Endothelial cell of umbilical vein (primary cell): ENCODE results near the gene ARHGEF26. TPM values are rescaled to one million over a fixed set of nuclear protein-coding genes. Genes with fewer than 3 reads are reported as not detected.

Experiments
- BruUV-seq: library from RNA; stranded (reverse); fragments of 400-500 nt; replicated peaks from 2 replicates; lab custom pipeline; 2021; lab: Mats Ljungman, UMichigan
- CTCF ChIA-PET: fragments of 300-600, 350-600 bp; sonication (Branson Sonifier 250); formaldehyde crosslinking; loops from one replicate; lab custom pipeline; 2021; ENCODE audit warnings: antibody characterized with exemption, inconsistent platforms; lab: Charles Lee
- POLR2A ChIA-PET: fragments of 300-600, 350-600 bp; sonication (Branson Sonifier 250); formaldehyde crosslinking; loops from one replicate; lab custom pipeline; 2021; ENCODE audit warnings: antibody characterized with exemption, inconsistent platforms; lab: Charles Lee
- DNase-seq: peaks from one replicate; pipeline ENCODE4 v3.0.0-alpha.2; 2011; ENCODE audit warnings: low read depth, low spot score
- FAIRE-seq: peaks from 2 replicates; lab custom pipeline; 2011; peaks lifted over from hg19 to GRCh38; lab: Jason Lieb, UNC
- H2AFZ ChIP-seq: 2 replicates; pipeline ENCODE4 v1.6.0; 2012; ENCODE audit warnings: low read depth, low read length, control low read depth, inconsistent platforms
- H3K27ac ChIP-seq: 2 replicates; pipeline ENCODE4 v1.5.1; 2011; ENCODE audit warnings: low read depth, mild to moderate bottlenecking, control low read depth, low read length, moderate library complexity; ENCODE audit not compliant: insufficient read depth
- H3K27me3 ChIP-seq, 2 experiments: 2 replicates each; pipeline versions ENCODE4 v1.6.0 to v1.6.1; 2011; ENCODE audit warnings: low read length in 2 of 2, mixed read lengths in 1 of 2; ENCODE audit not compliant: control insufficient read depth in 2 of 2, insufficient read depth in 2 of 2
- H3K36me3 ChIP-seq, 2 experiments: 2 replicates in 1 of 2; 3 replicates in 1 of 2; pipeline ENCODE4 v1.5.1; 2011; ENCODE audit warnings: low read length in 2 of 2, mild to moderate bottlenecking in 1 of 2, moderate library complexity in 1 of 2; ENCODE audit not compliant: control insufficient read depth in 2 of 2, insufficient read depth in 2 of 2; ENCODE audit errors: extremely low read depth in 1 of 2
- H3K4me1 ChIP-seq: 3 replicates; pipeline ENCODE4 v1.5.1; 2011; ENCODE audit warnings: mild to moderate bottlenecking, low read length; ENCODE audit not compliant: control insufficient read depth, insufficient read depth; ENCODE audit errors: extremely low read depth
- H3K4me2 ChIP-seq: 2 replicates; pipeline ENCODE4 v1.6.1; 2011; ENCODE audit warnings: low read length, control low read depth, mixed read lengths; ENCODE audit not compliant: insufficient read depth
- H3K4me3 ChIP-seq, 3 experiments: fragments of 200-600 bp in 1 of 3; sonication (generic), shearing (Covaris generic) in 1 of 3; replicated peaks in 1 of 3; 2 replicates each; pipeline ENCODE4 v1.5.1; 2011 to 2016; ENCODE audit warnings: control low read depth in 3 of 3, low read length in 3 of 3, mild to moderate bottlenecking in 2 of 3, inconsistent platforms in 1 of 3, low read depth in 1 of 3, moderate library complexity in 1 of 3; ENCODE audit not compliant: insufficient read depth in 1 of 3
- H3K79me2 ChIP-seq: 2 replicates; pipeline ENCODE4 v1.6.0; 2012; ENCODE audit warnings: low read length, inconsistent platforms; ENCODE audit not compliant: control insufficient read depth, insufficient read depth
- H3K9ac ChIP-seq: replicated peaks from 2 replicates; pipeline ENCODE3; 2011; ENCODE audit warnings: low read length, control low read depth; ENCODE audit not compliant: insufficient read depth; ENCODE audit errors: extremely low read depth
- H3K9me1 ChIP-seq: replicated peaks from 3 replicates; pipeline ENCODE4 v1.6.0; 2011; ENCODE audit warnings: mild to moderate bottlenecking, low read length; ENCODE audit not compliant: control insufficient read depth, insufficient read depth; ENCODE audit errors: extremely low read depth
- H3K9me3 ChIP-seq: replicated peaks from 2 replicates; pipeline ENCODE4 v1.5.1; 2012; ENCODE audit warnings: low read length, inconsistent platforms; ENCODE audit not compliant: control insufficient read depth, insufficient read depth
- H4K20me1 ChIP-seq: replicated peaks from 2 replicates; pipeline ENCODE3; 2011; ENCODE audit warnings: mild to moderate bottlenecking, low read length; ENCODE audit not compliant: control insufficient read depth, insufficient read depth; ENCODE audit errors: extremely low read depth
- EZH2 ChIP-seq: IDR thresholded peaks from 2 replicates; pipeline ENCODE4 v1.6.1; 2012; ENCODE audit warnings: borderline replicate concordance, low read depth, mild to moderate bottlenecking, moderate library complexity, low read length, inconsistent platforms; ENCODE audit not compliant: severe bottlenecking
- FOS ChIP-seq: IDR thresholded peaks from 2 replicates; pipeline ENCODE4 v1.6.1; 2011; ENCODE audit warnings: mild to moderate bottlenecking, low read length, moderate library complexity, borderline replicate concordance; ENCODE audit not compliant: insufficient read depth
- GATA2 ChIP-seq: IDR thresholded peaks from 2 replicates; pipeline ENCODE4 v1.7.0; 2011; ENCODE audit warnings: low read depth, mild to moderate bottlenecking, moderate library complexity, mixed read lengths, low read length; ENCODE audit not compliant: insufficient read length, insufficient read depth
- JUN ChIP-seq: IDR thresholded peaks from 2 replicates; pipeline ENCODE4 v1.6.1; 2011; ENCODE audit warnings: borderline replicate concordance, low read depth; ENCODE audit not compliant: insufficient read length, insufficient read depth
- MYC ChIP-seq: IDR thresholded peaks from one replicate; pipeline ENCODE4 v1.6.1; 2011; ENCODE audit warnings: mild to moderate bottlenecking, low read depth, low read length
- POLR2A ChIP-seq: IDR thresholded peaks from 2 replicates; pipeline ENCODE4 v1.6.1; 2012; ENCODE audit warnings: low read depth, mild to moderate bottlenecking, control low read depth, low read length
- POLR2AphosphoS5 ChIP-seq: IDR thresholded peaks from 2 replicates; pipeline ENCODE4 v1.6.1; 2012; ENCODE audit warnings: low read depth, mild to moderate bottlenecking, control low read depth, low read length, moderate library complexity; ENCODE audit not compliant: insufficient read depth
- dilution Hi-C: fragments of 300-500 bp; cut with MboI; formaldehyde crosslinking; loops from one replicate; pipeline ENCODE4 v1.15.0; 2019; ENCODE audit warnings: low sequenced_read_pairs; ENCODE audit not compliant: extremely low pct_ligation_motif_present
- intact Hi-C: fragments of 100-400 bp; cut with micrococcal nuclease; formaldehyde crosslinking; loops from one replicate; pipeline ENCODE4 v1.10.0; 2022
- polyA plus RNA-seq, 4 experiments: library from polyadenylated mRNA; depleted of rRNA in 3 of 4; stranded (reverse) in 3 of 4; unstranded in 1 of 4; fragments of >200 nt; gene quantifications; 2 replicates each; pipeline versions ENCODE4 v1.2.1 to v1.2.3, GENCODE V29; 2011 to 2012; ENCODE audit warnings: missing spikeins in 1 of 4
- total RNA-seq: library from RNA; stranded (reverse); gene quantifications from 2 replicates; pipeline ENCODE4 v1.2.3, GENCODE V29; 2021
- TF ChIP-seq, protein P1 (sequence below): IDR thresholded peaks from 2 replicates; pipeline ENCODE4 v1.6.1; 2011; ENCODE audit not compliant: insufficient read depth, insufficient read length
- TF ChIP-seq, protein P2 (sequence below), 2 donors: IDR thresholded peaks; 1 replicate in 1 of 2; 2 replicates in 1 of 2; pipeline ENCODE4 v1.5.1; 2011; ENCODE audit warnings: low read length in 2 of 2, mild to moderate bottlenecking in 2 of 2, moderate library complexity in 2 of 2, control low read depth in 1 of 2, inconsistent platforms in 1 of 2, low read depth in 1 of 2; ENCODE audit not compliant: insufficient read depth in 1 of 2; ENCODE audit errors: extremely low read depth in 1 of 2

Gene ARHGEF26
- total and polyA plus RNA-seq, 2 donors (not counting 3 experiments of a cell fraction or from before 2014, with no cell fraction given), result 0.57 to 2.9 TPM

DNA sequence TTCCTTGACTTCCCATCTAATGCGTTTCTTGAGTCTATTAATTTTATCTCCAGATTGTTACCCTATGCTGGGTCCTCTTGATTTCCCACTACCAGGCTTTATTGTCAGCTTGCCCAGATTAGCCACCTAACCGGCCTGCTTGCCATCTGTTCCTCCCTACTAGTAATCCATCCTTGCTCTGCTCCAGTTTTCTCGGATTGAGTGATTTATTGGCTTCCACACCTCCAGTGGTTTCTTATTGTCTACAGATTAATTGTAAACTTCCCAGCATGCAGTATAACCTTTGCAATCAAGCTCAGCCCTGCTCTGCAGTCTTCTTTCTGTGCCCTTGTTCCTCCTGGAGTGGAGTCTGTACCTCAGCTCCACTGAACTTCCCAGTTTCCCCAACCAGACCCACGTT, 63.4 kb downstream of the ARHGEF26 start:
- no peak overlapping the region for H3K9ac ChIP-seq
- no peak overlapping the region for H3K4me2 ChIP-seq
- ChIA-PET POLR2A (no interaction called here), CTCF (interaction anchor here (0.9 kb wide), 1 partner anchor 9 kb away, joined by 4 read pairs; no protein-coding TSS in a partner anchor)
- DNase-seq (no peak), FAIRE-seq (no peak)
- intact Hi-C loops (no loop called here), dilution Hi-C loops (no loop called here)
- H3K27me3 ChIP-seq, result no peaks in the 10 kb centered on the region
- TF ChIP-seq JUN, result no peak
- no peak for TF ChIP-seq POLR2AphosphoS5
- TF ChIP-seq, protein P1, sequence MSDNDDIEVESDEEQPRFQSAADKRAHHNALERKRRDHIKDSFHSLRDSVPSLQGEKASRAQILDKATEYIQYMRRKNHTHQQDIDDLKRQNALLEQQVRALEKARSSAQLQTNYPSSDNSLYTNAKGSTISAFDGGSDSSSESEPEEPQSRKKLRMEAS, result no peak
- no peak for TF ChIP-seq MYC
- no peak for TF ChIP-seq POLR2A
- no peak for TF ChIP-seq FOS
- TF ChIP-seq GATA2, result no peak
- TF ChIP-seq, protein P2, sequence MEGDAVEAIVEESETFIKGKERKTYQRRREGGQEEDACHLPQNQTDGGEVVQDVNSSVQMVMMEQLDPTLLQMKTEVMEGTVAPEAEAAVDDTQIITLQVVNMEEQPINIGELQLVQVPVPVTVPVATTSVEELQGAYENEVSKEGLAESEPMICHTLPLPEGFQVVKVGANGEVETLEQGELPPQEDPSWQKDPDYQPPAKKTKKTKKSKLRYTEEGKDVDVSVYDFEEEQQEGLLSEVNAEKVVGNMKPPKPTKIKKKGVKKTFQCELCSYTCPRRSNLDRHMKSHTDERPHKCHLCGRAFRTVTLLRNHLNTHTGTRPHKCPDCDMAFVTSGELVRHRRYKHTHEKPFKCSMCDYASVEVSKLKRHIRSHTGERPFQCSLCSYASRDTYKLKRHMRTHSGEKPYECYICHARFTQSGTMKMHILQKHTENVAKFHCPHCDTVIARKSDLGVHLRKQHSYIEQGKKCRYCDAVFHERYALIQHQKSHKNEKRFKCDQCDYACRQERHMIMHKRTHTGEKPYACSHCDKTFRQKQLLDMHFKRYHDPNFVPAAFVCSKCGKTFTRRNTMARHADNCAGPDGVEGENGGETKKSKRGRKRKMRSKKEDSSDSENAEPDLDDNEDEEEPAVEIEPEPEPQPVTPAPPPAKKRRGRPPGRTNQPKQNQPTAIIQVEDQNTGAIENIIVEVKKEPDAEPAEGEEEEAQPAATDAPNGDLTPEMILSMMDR (IDR thresholded peaks at IDR 0.05; ENCODE audit: extremely low read depth in 1 of 2, insufficient read depth in 1 of 2, low read depth in 1 of 2, low read length in 2 of 2), result no peak
- no peak for TF ChIP-seq EZH2
- no peaks in the 10 kb centered on the region for H3K9me3 ChIP-seq
- BruUV-seq, result no TSS peak
- no peak overlapping the region for H2AFZ ChIP-seq
- no peaks in the 10 kb centered on the region for H3K79me2 ChIP-seq
- no peaks in the 10 kb centered on the region for H3K4me1 ChIP-seq
- no peaks in the 10 kb centered on the region for H3K36me3 ChIP-seq
- H3K27ac ChIP-seq, result no peak overlapping the region
- no peaks in the 10 kb centered on the region for H3K9me1 ChIP-seq
- no peaks in the 10 kb centered on the region for H4K20me1 ChIP-seq
- no peak overlapping the region for H3K4me3 ChIP-seq
